Upper lobe of right lung (tissue), 1 donor: ENCODE measurements around the gene AMFR. TPM values are rescaled to one million over a fixed set of nuclear protein-coding genes. Genes with fewer than 3 reads are reported as not detected.
A peak's percentile ranks its signal among the peaks of the same experiment; 100 is the strongest.
"Not testable (repeated sequence)": the region's sequence is repeated elsewhere in the genome, so short reads cannot be mapped to it uniquely, and the experiment has no call there.

Experiments used
- ATAC-seq: fragments of 200-7000 bp; cut with Tn5 transposase; one replicate; pipeline ENCODE4 v1.9.1; 2020; ENCODE audit warnings: mild to moderate bottlenecking, moderate library complexity
- DNase-seq: peaks from one replicate; pipeline ENCODE4 v3.0.0-alpha.2; 2020
- H3K27ac ChIP-seq: fragments of 200-600 bp; one replicate; pipeline ENCODE4 v1.8.0; 2022
- H3K27me3 ChIP-seq: fragments of 200-600 bp; one replicate; pipeline ENCODE4 v1.8.0; 2022; ENCODE audit warnings: mild to moderate bottlenecking
- H3K36me3 ChIP-seq: fragments of 200-600 bp; one replicate; pipeline ENCODE4 v1.8.0; 2022
- H3K4me1 ChIP-seq: fragments of 200-600 bp; one replicate; pipeline ENCODE4 v1.8.0; 2022
- H3K4me3 ChIP-seq: fragments of 200-600 bp; one replicate; pipeline ENCODE4 v1.8.0; 2022; ENCODE audit warnings: mild to moderate bottlenecking
- H3K9me3 ChIP-seq: fragments of 200-600 bp; one replicate; pipeline ENCODE4 v1.8.0; 2022
- CTCF ChIP-seq: fragments of 200-600 bp; IDR thresholded peaks from one replicate; pipeline ENCODE4 v1.8.0; 2022; ENCODE audit warnings: antibody characterized with exemption
- intact Hi-C: fragments of 100-400 bp; cut with DNase I; formaldehyde crosslinking; loops from one replicate; pipeline ENCODE4 v1.11.0; 2022
- total RNA-seq: library from RNA; stranded (reverse); fragmentation: NEBNext Ultra II Directional; extraction: Animal tissue kit (Norgen Biotek cat#: 25700); gene quantifications from one replicate; pipeline ENCODE4 v1.2.1, GENCODE V29; 2021
- donor health status: DM: no; HTN: yes; CAD: no; lungs with severe emphysema.

The AMFR gene
- total RNA-seq, 1 donor from 2014 or later: 89.8 TPM

DNA sequence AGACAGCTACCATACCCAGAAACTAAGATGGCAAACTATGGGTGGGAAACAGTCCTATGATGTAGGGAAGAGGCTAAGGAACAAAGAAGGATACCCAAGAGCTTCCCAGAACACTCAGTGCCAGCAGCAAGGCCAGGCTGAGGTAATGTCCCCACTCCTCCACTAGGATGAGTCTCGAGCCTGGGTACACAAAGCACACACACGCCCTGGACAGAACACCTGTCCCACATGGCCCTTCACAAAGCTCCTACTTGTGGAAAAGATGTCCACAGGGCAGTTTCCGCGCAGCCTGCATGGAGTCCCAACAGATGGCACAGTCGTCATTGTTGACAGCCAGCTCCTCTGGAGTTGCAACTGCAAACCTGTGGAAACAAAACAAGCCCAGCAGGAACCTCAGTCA lies 23.9 kb downstream of the AMFR start:
- DNase-seq (no peak), ATAC-seq (peak; percentile 66)
- Histone ChIP-seq H3K9me3 (no peaks in the 10 kb centered on the region), H3K27ac (no peak overlapping the region), H3K27me3 (no peaks in the 10 kb centered on the region), H3K36me3 (peaks cover 67% of the 10 kb centered on the region), H3K4me1 (no peaks in the 10 kb centered on the region), H3K4me3 (no peak overlapping the region)
- peak; percentile 14 for TF ChIP-seq CTCF
- intact Hi-C loops: no loop called here

GRCh38 chr16:56400458-56400857 lies 24.9 kb downstream of the AMFR start:
- Histone ChIP-seq H3K9me3 (no peaks in the 10 kb centered on the region), H3K27ac (no peak overlapping the region), H3K27me3 (no peaks in the 10 kb centered on the region), H3K36me3 (peaks cover 64% of the 10 kb centered on the region), H3K4me1 (no peaks in the 10 kb centered on the region), H3K4me3 (no peak overlapping the region)
- intact Hi-C loops: no loop called here
- peak; percentile 76 for ATAC-seq
- no peak for TF ChIP-seq CTCF
- DNase-seq: no peak

GRCh38 chr16:56399486-56399885 lies 25.9 kb downstream of the AMFR start:
- Histone ChIP-seq H3K36me3 (peaks cover 54% of the 10 kb centered on the region), H3K4me3 (no peak overlapping the region), H3K4me1 (no peaks in the 10 kb centered on the region), H3K9me3 (no peaks in the 10 kb centered on the region), H3K27me3 (no peaks in the 10 kb centered on the region), H3K27ac (no peak overlapping the region)
- ATAC-seq (peak; percentile 37), DNase-seq (no peak)
- intact Hi-C loops: no loop called here
- no peak for TF ChIP-seq CTCF

GRCh38 chr16:56399047-56399446 lies 26.3 kb downstream of the AMFR start:
- intact Hi-C loops: no loop called here

DNA sequence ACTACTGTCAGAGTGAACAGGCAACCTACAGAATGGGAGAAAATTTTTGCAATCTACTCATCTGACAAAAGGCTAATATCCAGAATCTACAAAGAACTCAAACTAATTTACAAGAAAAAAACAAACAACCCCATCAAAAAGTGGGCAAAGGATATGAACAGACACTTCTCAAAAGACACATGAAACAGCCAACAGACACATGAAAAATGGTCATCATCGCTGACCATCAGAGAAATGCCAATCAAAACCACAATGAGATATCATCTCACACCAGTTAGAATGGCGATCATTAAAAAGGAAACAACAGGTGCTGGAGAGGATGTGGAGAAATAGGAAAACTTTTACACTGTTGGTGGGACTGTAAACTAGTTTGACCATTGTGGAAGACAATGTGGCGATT lies 28.6 kb downstream of the AMFR start:
- H3K27me3 ChIP-seq: not testable (repeated sequence)

More at GRCh38 chr16:56399047-56399446, 26.3 kb downstream of the AMFR start:
- H3K36me3 ChIP-seq: peaks cover 50% of the 10 kb centered on the region
- H3K27ac ChIP-seq: no peak overlapping the region
- H3K27me3 ChIP-seq: no peaks in the 10 kb centered on the region
- no peak overlapping the region for H3K4me3 ChIP-seq
- ATAC-seq (no peak), DNase-seq (no peak)
- no peak for TF ChIP-seq CTCF
- no peaks in the 10 kb centered on the region for H3K9me3 ChIP-seq
- H3K4me1 ChIP-seq: no peaks in the 10 kb centered on the region

GRCh38 chr16:56389554-56389953 lies 35.8 kb downstream of the AMFR start:
- no peak overlapping the region for H3K27ac ChIP-seq
- no peak for TF ChIP-seq CTCF

More for the DNA sequence above, 28.6 kb downstream of the AMFR start:
- DNase-seq, H3K27ac ChIP-seq, intact Hi-C loops, H3K4me1 ChIP-seq, H3K4me3 ChIP-seq, H3K9me3 ChIP-seq, ATAC-seq: not testable (repeated sequence)
- H3K36me3 ChIP-seq: peaks cover 41% of the 10 kb centered on the region

More at GRCh38 chr16:56389554-56389953, 35.8 kb downstream of the AMFR start:
- Histone ChIP-seq H3K36me3 (peaks cover 81% of the 10 kb centered on the region), H3K4me1 (no peaks in the 10 kb centered on the region), H3K9me3 (no peaks in the 10 kb centered on the region), H3K4me3 (no peak overlapping the region), H3K27me3 (no peaks in the 10 kb centered on the region)
- no peak for DNase-seq
- ATAC-seq: peak; percentile 20
- intact Hi-C loops: no loop called here
